HUDEP-2 (cell line): Measurements from ENCODE around the gene ASB9.

ENCODE experiments used
- DNase-seq, 76 experiments: peaks; one replicate each; lab custom pipeline; 2025; ENCODE audit not compliant: unreplicated experiment in 76 of 76; lab: John Stamatoyannopoulos, UW

ASB9 gene

GRCh38 chrX:15194146-15194545 is 75.7 kb downstream of the ASB9 start:
- DNase-seq: no peak
